ENCODE measurements around the gene C16orf86. TPM values are rescaled to one million over a fixed set of nuclear protein-coding genes. Genes with fewer than 3 reads are reported as not detected.

C16orf86 gene
- polyA plus RNA-seq, 1 of the 3 experiments (the other 2 are of a cell fraction) = 4.3 TPM

DNA sequence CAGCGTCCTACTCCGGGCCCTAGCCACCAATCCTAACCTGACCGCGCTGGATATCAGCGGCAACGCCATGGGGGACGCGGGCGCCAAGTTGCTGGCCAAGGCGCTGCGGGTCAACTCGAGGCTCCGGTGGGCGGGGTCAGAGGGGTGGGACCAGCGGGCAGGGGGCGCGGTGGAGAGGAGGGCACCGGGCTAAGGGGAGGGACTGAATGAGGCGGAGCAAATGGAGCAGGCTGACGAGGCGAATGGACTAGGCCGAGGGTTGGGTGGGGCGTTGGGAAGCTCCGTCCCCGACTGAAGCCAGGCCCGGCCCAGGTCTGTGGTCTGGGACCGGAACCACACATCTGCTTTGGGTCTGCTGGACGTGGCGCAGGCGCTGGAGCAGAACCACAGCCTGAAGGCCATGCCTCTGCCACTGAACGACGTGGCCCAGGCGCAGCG, 17.1 kb upstream of the C16orf86 start:
- POLR2A ChIA-PET = no interaction called here
- H3K27me3 ChIP-seq (ENCODE audit: insufficient read depth) = no peaks in the 10 kb centered on the region
- H3K36me3 ChIP-seq (replicated peaks in 1 of 2; ENCODE audit: control insufficient read depth in 1 of 2, insufficient read depth in 2 of 2, low read length in 1 of 2) = no peaks in the 10 kb centered on the region
- CTCF ChIA-PET = interaction anchor here (6.6 to 16.5 kb wide), 2 partner anchors 99 to 127 kb away, joined by 43 to 263 read pairs; no protein-coding TSS in a partner anchor
- H3K9me3 ChIP-seq = no peaks in the 10 kb centered on the region
- no peaks in the 10 kb centered on the region for H3F3A ChIP-seq (replicated peaks; ENCODE audit: insufficient read depth)
- WGBS (ENCODE audit: low lambda C conversion rate) = 79% methylated on average over 26 of the region's 34 CpGs
- H3K27ac ChIP-seq (ENCODE audit: low read depth in 2 of 2, low read length in 1 of 2) = no peak overlapping the region
- TF ChIP-seq SMC3 (IDR thresholded peaks at IDR 0.05; ENCODE audit: low read depth, low read length) (no peak), MEF2A (IDR thresholded peaks at IDR 0.05; ENCODE audit: borderline replicate concordance, low read depth) (no peak)
- H3K4me3 ChIP-seq (ENCODE audit: low read depth in 2 of 2, low read length in 1 of 2) = no peak overlapping the region
- H3K9me2 ChIP-seq = no peaks in the 10 kb centered on the region
- H3K9ac ChIP-seq = no peak overlapping the region
- peaks cover 0 to 14% of the 10 kb centered on the region in 2 experiments; a peak in 1 of 4 replicates for H3K4me1 ChIP-seq (ENCODE audit: control insufficient read depth in 1 of 2, insufficient read depth in 2 of 2, low read depth in 1 of 2, low read length in 1 of 2)
- no peak overlapping the region for H2AFZ ChIP-seq (ENCODE audit: low read depth)
- peaks cover 4% of the 10 kb centered on the region; the same call in 1 of the 2 replicates for H4K20me1 ChIP-seq (ENCODE audit: insufficient read depth)
- DNase-seq = peak; percentile 60
- no peak overlapping the region for H3K4me2 ChIP-seq
- no peaks in the 10 kb centered on the region for H3K79me2 ChIP-seq (ENCODE audit: insufficient read depth)

DNA sequence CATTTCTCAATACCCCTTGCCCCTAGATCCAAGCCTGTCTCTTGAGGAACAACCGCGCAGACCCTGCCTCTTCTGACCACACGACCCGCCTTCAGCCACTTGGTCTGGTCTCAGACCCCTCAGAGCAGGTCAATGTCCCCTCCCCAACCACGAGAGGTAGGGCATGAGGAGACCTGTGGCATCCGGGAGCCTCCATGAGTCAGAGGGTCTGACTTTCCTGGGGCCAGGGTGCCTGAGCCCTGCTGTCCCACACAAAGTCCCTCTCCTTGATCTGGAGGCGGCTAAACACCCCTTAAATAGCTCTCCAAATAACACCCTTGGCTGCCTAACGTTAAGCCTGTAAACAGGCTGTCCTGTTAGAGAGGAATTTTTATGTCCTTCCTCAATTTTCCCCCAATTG, 16.6 kb upstream of the C16orf86 start:
- Histone ChIP-seq H3K9me3 (no peaks in the 10 kb centered on the region), H3K4me1 (ENCODE audit: control insufficient read depth in 1 of 2, insufficient read depth in 2 of 2, low read depth in 1 of 2, low read length in 1 of 2) (peaks cover 0 to 13% of the 10 kb centered on the region in 2 experiments; a peak in 1 of 4 replicates), H3F3A (replicated peaks; ENCODE audit: insufficient read depth) (no peaks in the 10 kb centered on the region), H4K20me1 (ENCODE audit: insufficient read depth) (peaks cover 4% of the 10 kb centered on the region; the same call in 1 of the 2 replicates), H3K27me3 (ENCODE audit: insufficient read depth) (no peaks in the 10 kb centered on the region), H3K79me2 (ENCODE audit: insufficient read depth) (no peaks in the 10 kb centered on the region), H3K4me3 (ENCODE audit: low read depth in 2 of 2, low read length in 1 of 2) (no peak overlapping the region), H3K4me2 (no peak overlapping the region), H3K9ac (no peak overlapping the region), H2AFZ (ENCODE audit: low read depth) (no peak overlapping the region), H3K27ac (ENCODE audit: low read depth in 2 of 2, low read length in 1 of 2) (no peak overlapping the region), H3K9me2 (no peaks in the 10 kb centered on the region), H3K36me3 (replicated peaks in 1 of 2; ENCODE audit: control insufficient read depth in 1 of 2, insufficient read depth in 2 of 2, low read length in 1 of 2) (no peaks in the 10 kb centered on the region)
- DNase-seq = no peak
- TF ChIP-seq TCF12 (IDR thresholded peaks at IDR 0.05) (no peak), SMC3 (IDR thresholded peaks at IDR 0.05; ENCODE audit: low read depth, low read length) (no peak), RXRA (IDR thresholded peaks at IDR 0.05; ENCODE audit: borderline replicate concordance, low read depth) (no peak), POLR2AphosphoS5 (IDR thresholded peaks at IDR 0.05; ENCODE audit: low read depth, low read length) (no peak), MEF2A (IDR thresholded peaks at IDR 0.05; ENCODE audit: borderline replicate concordance, low read depth) (no peak), ELF1 (IDR thresholded peaks at IDR 0.05) (no peak), YY1 (IDR thresholded peaks at IDR 0.05; ENCODE audit: low read depth) (no peak), CHD2 (IDR thresholded peaks at IDR 0.05; ENCODE audit: low read length, partially characterized antibody) (no peak), FOSL2 (IDR thresholded peaks at IDR 0.05; ENCODE audit: borderline replicate concordance, low read depth) (no peak), JUND (IDR thresholded peaks at IDR 0.05) (no peak), RAD21 (IDR thresholded peaks at IDR 0.05; ENCODE audit: low read length) (no peak), NRF1 (IDR thresholded peaks at IDR 0.05; ENCODE audit: low read depth, low read length) (no peak)
- TF ChIP-seq, protein P1, sequence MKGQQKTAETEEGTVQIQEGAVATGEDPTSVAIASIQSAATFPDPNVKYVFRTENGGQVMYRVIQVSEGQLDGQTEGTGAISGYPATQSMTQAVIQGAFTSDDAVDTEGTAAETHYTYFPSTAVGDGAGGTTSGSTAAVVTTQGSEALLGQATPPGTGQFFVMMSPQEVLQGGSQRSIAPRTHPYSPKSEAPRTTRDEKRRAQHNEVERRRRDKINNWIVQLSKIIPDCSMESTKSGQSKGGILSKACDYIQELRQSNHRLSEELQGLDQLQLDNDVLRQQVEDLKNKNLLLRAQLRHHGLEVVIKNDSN (IDR thresholded peaks at IDR 0.05; ENCODE audit: borderline replicate concordance, low read depth) = no peak
- TF ChIP-seq, protein P2, sequence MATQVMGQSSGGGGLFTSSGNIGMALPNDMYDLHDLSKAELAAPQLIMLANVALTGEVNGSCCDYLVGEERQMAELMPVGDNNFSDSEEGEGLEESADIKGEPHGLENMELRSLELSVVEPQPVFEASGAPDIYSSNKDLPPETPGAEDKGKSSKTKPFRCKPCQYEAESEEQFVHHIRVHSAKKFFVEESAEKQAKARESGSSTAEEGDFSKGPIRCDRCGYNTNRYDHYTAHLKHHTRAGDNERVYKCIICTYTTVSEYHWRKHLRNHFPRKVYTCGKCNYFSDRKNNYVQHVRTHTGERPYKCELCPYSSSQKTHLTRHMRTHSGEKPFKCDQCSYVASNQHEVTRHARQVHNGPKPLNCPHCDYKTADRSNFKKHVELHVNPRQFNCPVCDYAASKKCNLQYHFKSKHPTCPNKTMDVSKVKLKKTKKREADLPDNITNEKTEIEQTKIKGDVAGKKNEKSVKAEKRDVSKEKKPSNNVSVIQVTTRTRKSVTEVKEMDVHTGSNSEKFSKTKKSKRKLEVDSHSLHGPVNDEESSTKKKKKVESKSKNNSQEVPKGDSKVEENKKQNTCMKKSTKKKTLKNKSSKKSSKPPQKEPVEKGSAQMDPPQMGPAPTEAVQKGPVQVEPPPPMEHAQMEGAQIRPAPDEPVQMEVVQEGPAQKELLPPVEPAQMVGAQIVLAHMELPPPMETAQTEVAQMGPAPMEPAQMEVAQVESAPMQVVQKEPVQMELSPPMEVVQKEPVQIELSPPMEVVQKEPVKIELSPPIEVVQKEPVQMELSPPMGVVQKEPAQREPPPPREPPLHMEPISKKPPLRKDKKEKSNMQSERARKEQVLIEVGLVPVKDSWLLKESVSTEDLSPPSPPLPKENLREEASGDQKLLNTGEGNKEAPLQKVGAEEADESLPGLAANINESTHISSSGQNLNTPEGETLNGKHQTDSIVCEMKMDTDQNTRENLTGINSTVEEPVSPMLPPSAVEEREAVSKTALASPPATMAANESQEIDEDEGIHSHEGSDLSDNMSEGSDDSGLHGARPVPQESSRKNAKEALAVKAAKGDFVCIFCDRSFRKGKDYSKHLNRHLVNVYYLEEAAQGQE (IDR thresholded peaks at IDR 0.05; ENCODE audit: low read depth, low read length) = no peak
- TF ChIP-seq, protein P3, sequence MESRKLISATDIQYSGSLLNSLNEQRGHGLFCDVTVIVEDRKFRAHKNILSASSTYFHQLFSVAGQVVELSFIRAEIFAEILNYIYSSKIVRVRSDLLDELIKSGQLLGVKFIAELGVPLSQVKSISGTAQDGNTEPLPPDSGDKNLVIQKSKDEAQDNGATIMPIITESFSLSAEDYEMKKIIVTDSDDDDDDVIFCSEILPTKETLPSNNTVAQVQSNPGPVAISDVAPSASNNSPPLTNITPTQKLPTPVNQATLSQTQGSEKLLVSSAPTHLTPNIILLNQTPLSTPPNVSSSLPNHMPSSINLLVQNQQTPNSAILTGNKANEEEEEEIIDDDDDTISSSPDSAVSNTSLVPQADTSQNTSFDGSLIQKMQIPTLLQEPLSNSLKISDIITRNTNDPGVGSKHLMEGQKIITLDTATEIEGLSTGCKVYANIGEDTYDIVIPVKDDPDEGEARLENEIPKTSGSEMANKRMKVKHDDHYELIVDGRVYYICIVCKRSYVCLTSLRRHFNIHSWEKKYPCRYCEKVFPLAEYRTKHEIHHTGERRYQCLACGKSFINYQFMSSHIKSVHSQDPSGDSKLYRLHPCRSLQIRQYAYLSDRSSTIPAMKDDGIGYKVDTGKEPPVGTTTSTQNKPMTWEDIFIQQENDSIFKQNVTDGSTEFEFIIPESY (IDR thresholded peaks at IDR 0.05; ENCODE audit: borderline replicate concordance, low read depth) = no peak
- TF ChIP-seq, protein P4, sequence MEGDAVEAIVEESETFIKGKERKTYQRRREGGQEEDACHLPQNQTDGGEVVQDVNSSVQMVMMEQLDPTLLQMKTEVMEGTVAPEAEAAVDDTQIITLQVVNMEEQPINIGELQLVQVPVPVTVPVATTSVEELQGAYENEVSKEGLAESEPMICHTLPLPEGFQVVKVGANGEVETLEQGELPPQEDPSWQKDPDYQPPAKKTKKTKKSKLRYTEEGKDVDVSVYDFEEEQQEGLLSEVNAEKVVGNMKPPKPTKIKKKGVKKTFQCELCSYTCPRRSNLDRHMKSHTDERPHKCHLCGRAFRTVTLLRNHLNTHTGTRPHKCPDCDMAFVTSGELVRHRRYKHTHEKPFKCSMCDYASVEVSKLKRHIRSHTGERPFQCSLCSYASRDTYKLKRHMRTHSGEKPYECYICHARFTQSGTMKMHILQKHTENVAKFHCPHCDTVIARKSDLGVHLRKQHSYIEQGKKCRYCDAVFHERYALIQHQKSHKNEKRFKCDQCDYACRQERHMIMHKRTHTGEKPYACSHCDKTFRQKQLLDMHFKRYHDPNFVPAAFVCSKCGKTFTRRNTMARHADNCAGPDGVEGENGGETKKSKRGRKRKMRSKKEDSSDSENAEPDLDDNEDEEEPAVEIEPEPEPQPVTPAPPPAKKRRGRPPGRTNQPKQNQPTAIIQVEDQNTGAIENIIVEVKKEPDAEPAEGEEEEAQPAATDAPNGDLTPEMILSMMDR (IDR thresholded peaks at IDR 0.05) = no peak
- TF ChIP-seq, protein P5, sequence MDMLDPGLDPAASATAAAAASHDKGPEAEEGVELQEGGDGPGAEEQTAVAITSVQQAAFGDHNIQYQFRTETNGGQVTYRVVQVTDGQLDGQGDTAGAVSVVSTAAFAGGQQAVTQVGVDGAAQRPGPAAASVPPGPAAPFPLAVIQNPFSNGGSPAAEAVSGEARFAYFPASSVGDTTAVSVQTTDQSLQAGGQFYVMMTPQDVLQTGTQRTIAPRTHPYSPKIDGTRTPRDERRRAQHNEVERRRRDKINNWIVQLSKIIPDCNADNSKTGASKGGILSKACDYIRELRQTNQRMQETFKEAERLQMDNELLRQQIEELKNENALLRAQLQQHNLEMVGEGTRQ (IDR thresholded peaks at IDR 0.05; ENCODE audit: borderline replicate concordance, low read depth, low read length) = no peak
- WGBS (ENCODE audit: low lambda C conversion rate) = 72% methylated on average over 8 of the region's 8 CpGs
- POLR2A ChIA-PET = no interaction called here
- CTCF ChIA-PET = interaction anchor here (0.6 to 16.5 kb wide), 4 partner anchors 87 to 318 kb away, joined by 3 to 263 read pairs (median 28); partner anchors contain the start of gene CTCF
